Thyroid gland (tissue), 4 donors: ENCODE measurements around the gene NAPB.

Source experiments
- CTCF ChIP-seq, 6 experiments: fragments of 200-600 bp in 3 of 6; fragments of 450-650 bp in 3 of 6; sonication (generic) in 3 of 6; IDR thresholded peaks; one replicate each; pipeline ENCODE4 v1.5.1; 2016 to 2019; ENCODE audit warnings: antibody characterized with exemption in 6 of 6, mild to moderate bottlenecking in 2 of 6, inconsistent platforms in 1 of 6, moderate library complexity in 1 of 6
- POLR2A ChIP-seq, 2 donors: fragments of 450-650 bp; IDR thresholded peaks; one replicate each; pipeline ENCODE4 v1.6.1; 2017; ENCODE audit warnings: antibody characterized with exemption in 2 of 2, mild to moderate bottlenecking in 2 of 2, moderate library complexity in 1 of 2

DNA sequence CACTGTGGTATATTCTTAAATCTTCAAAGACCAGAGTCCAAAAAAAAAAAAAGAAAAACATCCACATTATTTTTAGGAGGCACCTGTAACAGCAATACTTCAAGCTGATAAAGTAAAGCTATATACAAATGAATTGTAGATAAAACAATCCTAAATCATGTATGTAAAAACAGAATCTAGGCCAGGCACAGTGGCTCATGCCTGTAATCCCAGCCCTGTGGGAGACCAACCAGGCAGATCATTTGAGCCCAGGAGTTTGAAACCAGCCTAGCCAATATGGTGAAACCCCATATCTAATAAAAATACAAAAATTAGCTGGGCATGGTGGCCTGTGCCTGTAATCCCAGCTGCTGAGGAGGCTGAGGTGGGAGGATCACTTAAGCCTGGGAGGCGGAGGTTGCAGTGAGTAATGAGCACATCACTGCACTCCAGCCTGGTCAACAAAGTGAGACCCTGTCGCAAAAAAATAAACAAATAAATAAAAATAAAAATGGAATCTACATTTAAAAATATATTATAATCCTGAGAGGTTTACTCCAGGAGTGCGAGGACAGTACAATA is 7.3 kb downstream of the NAPB start:
- TF ChIP-seq CTCF (IDR thresholded peaks at IDR 0.05) (no peak), POLR2A (IDR thresholded peaks at IDR 0.05) (no peak)
